ENCODE data around the gene POM121C.
"Not testable (repeated sequence)": the region's sequence is repeated elsewhere in the genome, so short reads cannot be mapped to it uniquely, and the experiment has no call there.

The POM121C gene

GRCh38 chr7:75421798-75422710, 64.0 kb downstream of the POM121C start:
- H3K27me3 ChIP-seq (ENCODE audit: control insufficient read depth, insufficient read depth, low read length); H3K4me2 ChIP-seq (ENCODE audit: low read length); H3K4me1 ChIP-seq (ENCODE audit: control insufficient read depth, insufficient read depth, low read length); H3K9ac ChIP-seq (ENCODE audit: low read depth, low read length); H3K36me3 ChIP-seq (ENCODE audit: insufficient read depth, low read length); H3K9me3 ChIP-seq (replicated peaks; ENCODE audit: low read length); H3K4me3 ChIP-seq (ENCODE audit: low read length): not testable (repeated sequence)

- H3K36me3 ChIP-seq (ENCODE audit: insufficient read depth, low read length) = peaks cover 11% of the 10 kb centered on the region
- not testable (repeated sequence) for H3K9ac ChIP-seq (ENCODE audit: low read depth, low read length); H3K4me2 ChIP-seq (ENCODE audit: low read length); H3K27me3 ChIP-seq (ENCODE audit: control insufficient read depth, insufficient read depth, low read length); H3K4me1 ChIP-seq (ENCODE audit: control insufficient read depth, insufficient read depth, low read length); H3K4me3 ChIP-seq (ENCODE audit: low read length); H3K9me3 ChIP-seq (replicated peaks; ENCODE audit: low read length)
Observed at GRCh38 chr7:75420152-75420551, 65.9 kb downstream of the POM121C start.

- not testable (repeated sequence) for H3K9ac ChIP-seq (ENCODE audit: low read depth, low read length); H3K4me1 ChIP-seq (ENCODE audit: control insufficient read depth, insufficient read depth, low read length); H3K27me3 ChIP-seq (ENCODE audit: control insufficient read depth, insufficient read depth, low read length); H3K9me3 ChIP-seq (replicated peaks; ENCODE audit: low read length); H3K4me3 ChIP-seq (ENCODE audit: low read length); H3K4me2 ChIP-seq (ENCODE audit: low read length)
- H3K36me3 ChIP-seq (ENCODE audit: insufficient read depth, low read length) = peaks cover 11% of the 10 kb centered on the region
Observed at GRCh38 chr7:75419693-75420092, 66.4 kb downstream of the POM121C start.

GRCh38 chr7:75419210-75419609, 66.9 kb downstream of the POM121C start:
- not testable (repeated sequence) for H3K9me3 ChIP-seq (replicated peaks; ENCODE audit: low read length); H3K36me3 ChIP-seq (ENCODE audit: insufficient read depth, low read length); H3K4me1 ChIP-seq (ENCODE audit: control insufficient read depth, insufficient read depth, low read length); H3K27me3 ChIP-seq (ENCODE audit: control insufficient read depth, insufficient read depth, low read length); H3K9ac ChIP-seq (ENCODE audit: low read depth, low read length); H3K4me3 ChIP-seq (ENCODE audit: low read length); H3K4me2 ChIP-seq (ENCODE audit: low read length)

GRCh38 chr7:75418292-75418858, 67.7 kb downstream of the POM121C start:
- not testable (repeated sequence) for H3K36me3 ChIP-seq (ENCODE audit: insufficient read depth, low read length); H3K27me3 ChIP-seq (ENCODE audit: control insufficient read depth, insufficient read depth, low read length); H3K9me3 ChIP-seq (replicated peaks; ENCODE audit: low read length); H3K4me1 ChIP-seq (ENCODE audit: control insufficient read depth, insufficient read depth, low read length); H3K4me3 ChIP-seq (ENCODE audit: low read length); H3K9ac ChIP-seq (ENCODE audit: low read depth, low read length); H3K4me2 ChIP-seq (ENCODE audit: low read length)

- not testable (repeated sequence) for H3K27me3 ChIP-seq (ENCODE audit: control insufficient read depth, insufficient read depth, low read length); H3K4me2 ChIP-seq (ENCODE audit: low read length); H3K36me3 ChIP-seq (ENCODE audit: insufficient read depth, low read length); H3K9ac ChIP-seq (ENCODE audit: low read depth, low read length); H3K9me3 ChIP-seq (replicated peaks; ENCODE audit: low read length); H3K4me1 ChIP-seq (ENCODE audit: control insufficient read depth, insufficient read depth, low read length); H3K4me3 ChIP-seq (ENCODE audit: low read length)
Observed at GRCh38 chr7:75416787-75417186, 69.3 kb downstream of the POM121C start.

- not testable (repeated sequence) for H3K9me3 ChIP-seq (replicated peaks; ENCODE audit: low read length); H3K9ac ChIP-seq (ENCODE audit: low read depth, low read length); H3K4me2 ChIP-seq (ENCODE audit: low read length); H3K27me3 ChIP-seq (ENCODE audit: control insufficient read depth, insufficient read depth, low read length); H3K4me3 ChIP-seq (ENCODE audit: low read length); H3K36me3 ChIP-seq (ENCODE audit: insufficient read depth, low read length); H3K4me1 ChIP-seq (ENCODE audit: control insufficient read depth, insufficient read depth, low read length)
Observed at GRCh38 chr7:75415829-75416373, 70.2 kb downstream of the POM121C start.

GRCh38 chr7:75415428-75415817, 70.7 kb downstream of the POM121C start:
- H3K36me3 ChIP-seq (ENCODE audit: insufficient read depth, low read length); H3K4me2 ChIP-seq (ENCODE audit: low read length); H3K27me3 ChIP-seq (ENCODE audit: control insufficient read depth, insufficient read depth, low read length); H3K4me3 ChIP-seq (ENCODE audit: low read length); H3K9me3 ChIP-seq (replicated peaks; ENCODE audit: low read length); H3K9ac ChIP-seq (ENCODE audit: low read depth, low read length); H3K4me1 ChIP-seq (ENCODE audit: control insufficient read depth, insufficient read depth, low read length): not testable (repeated sequence)

GRCh38 chr7:75414708-75415427, 71.2 kb downstream of the POM121C start:
- not testable (repeated sequence) for H3K27me3 ChIP-seq (ENCODE audit: control insufficient read depth, insufficient read depth, low read length); H3K4me1 ChIP-seq (ENCODE audit: control insufficient read depth, insufficient read depth, low read length); H3K9me3 ChIP-seq (replicated peaks; ENCODE audit: low read length); H3K4me2 ChIP-seq (ENCODE audit: low read length); H3K36me3 ChIP-seq (ENCODE audit: insufficient read depth, low read length); H3K9ac ChIP-seq (ENCODE audit: low read depth, low read length); H3K4me3 ChIP-seq (ENCODE audit: low read length)

- H3K9ac ChIP-seq (ENCODE audit: low read depth, low read length); H3K4me1 ChIP-seq (ENCODE audit: control insufficient read depth, insufficient read depth, low read length); H3K36me3 ChIP-seq (ENCODE audit: insufficient read depth, low read length); H3K4me3 ChIP-seq (ENCODE audit: low read length); H3K27me3 ChIP-seq (ENCODE audit: control insufficient read depth, insufficient read depth, low read length); H3K9me3 ChIP-seq (replicated peaks; ENCODE audit: low read length); H3K4me2 ChIP-seq (ENCODE audit: low read length): not testable (repeated sequence)
Observed at GRCh38 chr7:75414204-75414603, 71.9 kb downstream of the POM121C start.

- H3K9ac ChIP-seq (ENCODE audit: low read depth, low read length); H3K27me3 ChIP-seq (ENCODE audit: control insufficient read depth, insufficient read depth, low read length); H3K4me1 ChIP-seq (ENCODE audit: control insufficient read depth, insufficient read depth, low read length); H3K36me3 ChIP-seq (ENCODE audit: insufficient read depth, low read length); H3K4me2 ChIP-seq (ENCODE audit: low read length); H3K4me3 ChIP-seq (ENCODE audit: low read length); H3K9me3 ChIP-seq (replicated peaks; ENCODE audit: low read length): not testable (repeated sequence)
Observed at GRCh38 chr7:75410823-75411173, 75.3 kb downstream of the POM121C start.

Measured in skeletal muscle satellite cell (primary cell).